ENCODE results near the gene C22orf39. TPM values are rescaled to one million over a fixed set of nuclear protein-coding genes. Genes with fewer than 3 reads are reported as not detected.

Gene C22orf39
- total and polyA plus RNA-seq, 10 of the 15 experiments (the other 5 are each of a cell fraction or from before 2014, with no cell fraction given) = 6.7 to 47.0 (median 26.5) TPM

DNA sequence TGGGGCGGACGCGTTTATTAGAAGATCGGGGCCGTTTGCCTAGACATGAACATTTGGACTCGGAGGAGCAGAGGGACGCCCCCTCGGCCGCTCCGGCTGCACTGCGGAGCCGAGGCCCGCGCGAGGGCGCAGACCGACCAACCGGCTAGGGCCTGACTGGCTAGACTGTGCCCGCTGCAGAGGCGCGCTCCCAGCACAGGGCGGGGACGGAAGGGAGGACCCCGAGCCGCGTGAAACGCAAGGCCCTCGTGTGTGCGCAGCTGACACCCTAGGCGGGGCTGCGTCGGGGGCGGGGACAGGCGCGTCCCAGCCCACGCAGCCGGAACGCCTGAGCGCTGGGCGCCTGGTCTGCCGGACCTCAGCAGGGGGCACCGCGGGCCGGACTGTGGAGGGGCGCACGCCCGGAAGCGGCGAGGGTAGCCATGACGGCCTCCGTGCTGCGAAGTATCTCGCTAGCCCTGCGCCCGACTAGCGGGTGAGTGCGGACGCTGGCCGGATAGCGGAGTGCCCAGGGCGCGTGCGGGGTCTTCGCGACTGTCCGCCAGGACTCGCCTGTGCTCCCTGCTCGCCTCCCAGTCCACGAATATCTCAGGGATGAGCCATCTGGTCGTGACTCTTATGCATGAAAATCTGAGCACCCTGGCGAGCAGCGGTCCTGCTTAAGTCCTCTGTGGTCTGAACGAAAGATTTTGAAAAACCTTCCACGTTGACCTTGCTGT is 15.2 kb downstream of the C22orf39 start, which contains the start of gene MRPL40 (continued):
- TF ChIP-seq ZNF687 (IDR thresholded peaks at IDR 0.05) = peak; percentile 83
- TF ChIP-seq BRCA1 (IDR thresholded peaks at IDR 0.05; ENCODE audit: low read depth, low read length) = peak; percentile 45; the same call in 1 of the 2 replicates
- TF ChIP-seq RUNX3 (IDR thresholded peaks at IDR 0.05; ENCODE audit: low read length) = peak; percentile 84
- TF ChIP-seq ASH2L (IDR thresholded peaks at IDR 0.05; ENCODE audit: borderline replicate concordance, low read depth) = peak; percentile 12; the same call in 1 of the 2 replicates
- peak; percentile 94 for TF ChIP-seq GABPA (IDR thresholded peaks at IDR 0.05; ENCODE audit: low read depth)
- TF ChIP-seq TARDBP (IDR thresholded peaks at IDR 0.05; ENCODE audit: borderline replicate concordance) = peak; percentile 91
- peak; percentile 70 to 92 for TF ChIP-seq SRF (IDR thresholded peaks at IDR 0.05; ENCODE audit: low read depth in 2 of 2, low read length in 2 of 2)
- peak; percentile 89 for TF ChIP-seq RELA (IDR thresholded peaks at IDR 0.05; ENCODE audit: borderline replicate concordance, partially characterized antibody)
- peak; percentile 67 for TF ChIP-seq MEF2B (IDR thresholded peaks at IDR 0.05; ENCODE audit: partially characterized antibody, poor library complexity, severe bottlenecking)
- no peak for TF ChIP-seq CEBPZ (IDR thresholded peaks at IDR 0.05; ENCODE audit: low read depth, low read length)
- TF ChIP-seq SUPT20H (IDR thresholded peaks at IDR 0.05; ENCODE audit: borderline replicate concordance, control insufficient read depth, low read depth, low read length) = no peak
- peak; percentile 40; the same call in 1 of the 2 replicates for TF ChIP-seq BCL11A (IDR thresholded peaks at IDR 0.05; ENCODE audit: low read depth, low read length)
- TF ChIP-seq POLR2AphosphoS2 (IDR thresholded peaks at IDR 0.05; ENCODE audit: low read depth, low read length) = peak; percentile 99
- TF ChIP-seq ZSCAN29 (IDR thresholded peaks at IDR 0.05) = peak; percentile 79; the same call in 1 of the 2 replicates
- TF ChIP-seq, protein P1, sequence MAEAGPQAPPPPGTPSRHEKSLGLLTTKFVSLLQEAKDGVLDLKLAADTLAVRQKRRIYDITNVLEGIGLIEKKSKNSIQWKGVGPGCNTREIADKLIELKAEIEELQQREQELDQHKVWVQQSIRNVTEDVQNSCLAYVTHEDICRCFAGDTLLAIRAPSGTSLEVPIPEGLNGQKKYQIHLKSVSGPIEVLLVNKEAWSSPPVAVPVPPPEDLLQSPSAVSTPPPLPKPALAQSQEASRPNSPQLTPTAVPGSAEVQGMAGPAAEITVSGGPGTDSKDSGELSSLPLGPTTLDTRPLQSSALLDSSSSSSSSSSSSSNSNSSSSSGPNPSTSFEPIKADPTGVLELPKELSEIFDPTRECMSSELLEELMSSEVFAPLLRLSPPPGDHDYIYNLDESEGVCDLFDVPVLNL (IDR thresholded peaks at IDR 0.05; ENCODE audit: low read depth, low read length) = 0 out of 2 replicates have a peak, but pooled peaks have one; percentile 15
- TF ChIP-seq BHLHE40 (IDR thresholded peaks at IDR 0.05; ENCODE audit: borderline replicate concordance in 1 of 2, low read depth in 2 of 2, low read length in 1 of 2) = peak; percentile 81 to 90
- TF ChIP-seq ZBTB11 (CRISPR knock-in tag; IDR thresholded peaks at IDR 0.05) = peak; percentile 100
